HL-60/S4 (cell line): ENCODE data around the gene ELMO1.

ENCODE experiments used
- in situ Hi-C: fragments of 300-500 bp; cut with MboI; formaldehyde crosslinking; loops from 2 replicates; pipeline ENCODE4 v1.14.3; 2022; ENCODE audit warnings: low sequenced_read_pairs

ELMO1 gene

DNA sequence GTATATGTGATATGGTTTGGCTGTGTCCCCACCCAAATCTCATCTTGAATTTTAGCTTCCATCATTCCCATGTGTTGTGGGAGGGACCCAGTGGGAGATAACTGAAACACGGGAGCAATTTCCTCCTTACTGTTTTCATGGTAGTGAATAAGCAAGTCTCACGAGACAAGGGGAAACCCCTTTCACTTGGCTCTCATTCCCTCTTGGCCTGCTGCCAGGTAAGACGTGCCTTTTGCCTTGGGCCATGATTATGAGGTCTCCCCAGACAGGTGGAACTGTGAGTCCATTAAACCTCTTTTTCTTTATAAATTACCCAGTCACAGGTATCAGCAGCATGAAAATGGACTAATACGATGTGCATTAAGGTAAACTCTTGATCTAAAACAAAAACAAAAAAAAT lies 367.2 kb downstream of the ELMO1 start:
- in situ Hi-C loops, result no loop called here

DNA sequence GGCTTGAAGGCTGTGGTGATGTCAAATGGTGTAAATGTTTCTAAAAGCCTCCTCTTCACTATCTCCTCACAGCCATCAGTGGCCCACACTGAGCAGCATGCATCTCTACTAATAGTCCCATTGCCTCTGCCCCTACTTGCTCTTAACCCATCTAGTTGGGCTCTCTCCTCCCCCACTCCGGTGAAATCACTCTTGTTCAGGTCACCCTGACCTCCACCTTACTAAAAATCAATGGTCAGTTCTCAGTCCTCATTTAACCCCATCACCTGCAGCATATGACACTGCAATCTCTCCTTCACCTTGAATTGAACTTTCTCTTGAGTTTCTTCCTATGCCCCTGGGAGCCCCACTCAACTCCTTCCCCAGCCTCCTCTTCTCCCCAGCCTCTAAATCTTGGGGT lies 369.2 kb downstream of the ELMO1 start:
- in situ Hi-C loops, result no loop called here

DNA sequence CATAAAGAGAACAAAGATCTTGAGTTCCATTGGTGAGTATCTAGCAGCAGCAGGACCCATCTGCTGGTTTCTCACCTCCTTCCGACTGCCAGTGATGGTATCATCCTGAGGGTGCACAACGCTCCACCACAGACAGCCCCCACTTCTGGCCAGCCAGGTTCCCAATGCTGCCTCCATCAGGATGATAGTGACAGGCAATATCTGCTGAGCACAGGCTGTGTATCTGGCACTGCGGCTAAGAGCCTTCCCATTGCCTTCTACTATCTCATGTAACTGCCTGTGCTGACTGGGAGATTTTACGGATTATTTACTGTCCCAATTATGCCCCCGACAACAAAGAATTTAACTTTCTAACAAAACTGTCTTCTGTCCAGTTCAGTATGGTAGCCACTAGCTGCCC lies 372.0 kb downstream of the ELMO1 start:
- in situ Hi-C loops, result no loop called here

DNA sequence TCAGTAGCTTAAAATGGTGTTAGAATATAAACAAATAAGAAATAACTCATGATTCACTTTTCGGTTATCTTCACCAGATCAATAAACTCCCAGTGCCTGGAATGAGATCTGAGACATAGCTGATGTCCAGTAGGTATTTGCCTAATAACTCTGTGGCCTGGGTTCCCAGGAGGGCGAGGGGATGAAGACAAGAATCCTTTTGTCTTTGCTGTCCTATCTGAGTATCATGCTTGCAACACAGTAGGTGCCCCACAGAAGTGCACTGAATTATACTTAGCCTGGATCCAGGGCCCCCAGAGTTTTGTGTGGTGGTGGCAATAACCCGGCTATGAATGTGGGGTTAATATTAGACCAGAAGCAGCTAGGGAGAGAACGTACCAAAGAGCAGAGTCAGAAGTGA lies 374.3 kb downstream of the ELMO1 start:
- in situ Hi-C loops, result no loop called here

DNA sequence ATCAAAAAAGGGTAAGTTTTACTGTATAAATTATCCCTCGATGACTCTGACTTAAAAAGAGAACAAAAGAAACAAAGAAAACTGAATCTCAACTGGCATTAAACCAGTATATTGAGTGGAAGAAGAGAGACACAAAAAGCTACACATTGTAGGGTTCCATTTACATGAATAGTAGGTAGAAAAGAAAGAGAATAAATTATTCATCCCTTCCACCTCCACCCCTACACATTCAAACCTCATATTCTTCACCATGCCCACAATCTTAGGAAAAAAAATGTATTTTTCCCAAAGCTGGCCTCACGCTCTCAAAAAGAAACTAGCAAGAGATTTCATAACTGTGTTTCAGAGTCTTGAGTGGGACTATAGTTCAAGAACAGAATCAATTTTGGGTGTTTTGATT lies 377.5 kb downstream of the ELMO1 start:
- in situ Hi-C loops, result no loop called here

DNA sequence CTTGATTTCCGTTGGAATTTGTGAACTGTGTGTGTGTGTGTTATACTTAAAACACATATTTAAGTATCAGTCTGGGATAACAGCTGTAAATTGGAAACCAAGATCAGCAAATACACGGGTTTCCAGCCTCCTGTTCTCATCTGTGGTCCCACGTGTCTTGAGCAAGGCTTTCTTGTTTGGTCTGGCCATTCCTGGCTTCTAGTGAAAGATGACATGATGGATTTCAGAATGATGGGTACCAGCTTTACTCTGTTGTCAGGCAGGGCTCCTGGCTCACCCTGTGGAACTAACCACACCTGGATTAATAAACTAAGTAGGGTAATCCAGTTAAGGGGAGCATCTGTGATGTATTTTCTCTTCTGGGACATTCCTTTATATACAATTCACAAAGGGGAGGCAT lies 378.2 kb downstream of the ELMO1 start:
- in situ Hi-C loops, result no loop called here

DNA sequence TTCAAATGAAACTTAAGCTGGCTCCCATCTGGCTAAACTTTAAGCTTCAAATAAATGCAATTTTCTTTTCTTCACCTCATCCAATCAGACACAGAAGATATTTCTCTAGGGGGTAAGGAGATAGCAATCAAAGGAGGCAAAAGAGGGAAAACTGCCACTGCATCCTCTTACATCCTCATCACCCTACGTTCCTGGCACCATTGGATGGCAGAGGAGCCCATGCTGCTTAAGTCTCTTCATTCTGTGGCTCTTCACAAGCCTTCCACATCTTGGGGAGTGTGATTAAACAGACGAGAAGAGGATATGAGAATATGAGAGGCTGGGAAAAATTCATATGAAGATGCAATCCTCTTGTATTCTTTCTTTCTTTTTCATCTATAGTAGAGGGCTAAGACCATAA lies 378.6 kb downstream of the ELMO1 start:
- in situ Hi-C loops, result no loop called here

DNA sequence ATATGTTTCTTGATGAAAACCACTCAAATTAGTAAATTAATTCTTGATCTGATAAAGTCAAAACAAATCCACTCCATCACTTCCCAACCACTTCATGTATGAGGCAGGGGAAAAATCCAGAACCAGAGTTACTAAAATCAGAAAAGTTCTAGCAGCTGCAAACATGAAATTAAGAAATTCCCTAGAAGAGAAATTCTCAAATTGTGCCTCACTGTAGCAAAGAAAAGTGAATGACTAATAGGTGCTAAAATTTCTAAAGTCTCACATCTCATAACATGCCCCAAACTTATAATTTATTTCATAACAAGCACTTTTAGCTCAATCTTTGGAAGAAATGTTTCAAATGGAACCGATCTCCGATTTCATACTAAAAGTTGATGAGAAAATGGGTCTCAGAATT lies 379.3 kb downstream of the ELMO1 start:
- in situ Hi-C loops, result no loop called here

DNA sequence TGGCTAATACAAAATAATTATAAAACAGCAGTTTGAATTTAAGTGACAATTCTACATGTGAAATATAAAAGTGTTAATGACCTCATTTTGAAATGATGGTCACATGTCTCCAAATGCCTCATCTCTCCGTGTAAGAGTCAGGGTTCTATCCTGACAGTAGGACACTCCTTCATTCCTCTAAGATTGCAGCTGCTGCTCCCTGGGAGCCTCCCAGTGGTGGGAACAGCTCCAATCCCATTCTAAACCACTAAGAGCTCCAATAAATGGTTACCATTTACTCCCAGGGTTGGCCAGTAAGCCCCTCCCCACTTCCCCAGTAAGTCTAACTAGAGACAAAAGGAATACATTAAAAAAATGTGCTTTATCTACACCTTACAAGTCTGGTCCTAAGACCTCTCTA lies 379.8 kb downstream of the ELMO1 start:
- in situ Hi-C loops, result no loop called here

DNA sequence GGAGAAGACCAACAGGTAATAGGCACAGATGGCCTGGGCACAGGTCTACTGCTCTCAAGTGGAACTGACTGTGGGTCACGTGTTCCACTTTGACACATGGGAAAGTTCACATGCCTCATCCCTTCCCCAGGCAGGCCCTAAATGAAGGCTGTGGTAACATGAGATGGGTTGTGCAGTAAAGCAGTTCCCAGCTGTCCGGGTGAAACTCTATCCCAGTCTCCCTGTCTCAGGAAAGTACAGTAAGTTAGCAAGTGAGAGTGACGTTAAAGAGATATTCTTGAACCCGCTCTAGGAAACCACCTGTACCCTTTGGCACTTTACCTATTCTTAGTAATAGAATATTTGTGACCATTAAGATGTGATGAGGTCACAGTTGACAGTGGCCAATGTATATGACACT lies 380.6 kb downstream of the ELMO1 start:
- in situ Hi-C loops, result no loop called here

DNA sequence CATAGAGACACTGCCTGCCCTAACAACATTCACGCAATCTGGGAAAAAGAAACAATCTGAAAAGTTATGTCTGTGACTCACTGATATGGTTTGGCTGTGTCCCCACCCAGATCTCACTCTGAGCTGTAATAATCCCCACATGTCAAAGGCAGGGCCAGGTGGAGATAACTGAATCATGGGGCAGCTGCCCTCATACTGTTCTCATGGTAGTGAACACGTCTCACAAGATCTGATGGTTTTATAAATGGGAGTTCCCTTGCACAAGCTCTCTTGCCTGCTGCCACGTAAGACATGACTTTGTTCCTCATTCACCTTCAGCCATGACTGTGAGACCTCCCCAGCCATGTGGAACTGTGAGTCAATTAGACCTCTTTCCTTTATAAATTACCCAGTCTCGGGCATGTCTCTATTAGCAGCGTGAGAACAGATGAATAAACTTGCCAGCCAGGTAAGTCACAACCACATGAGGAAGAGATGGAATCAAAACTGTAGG lies 382.8 kb downstream of the ELMO1 start:
- in situ Hi-C loops, result no loop called here

DNA sequence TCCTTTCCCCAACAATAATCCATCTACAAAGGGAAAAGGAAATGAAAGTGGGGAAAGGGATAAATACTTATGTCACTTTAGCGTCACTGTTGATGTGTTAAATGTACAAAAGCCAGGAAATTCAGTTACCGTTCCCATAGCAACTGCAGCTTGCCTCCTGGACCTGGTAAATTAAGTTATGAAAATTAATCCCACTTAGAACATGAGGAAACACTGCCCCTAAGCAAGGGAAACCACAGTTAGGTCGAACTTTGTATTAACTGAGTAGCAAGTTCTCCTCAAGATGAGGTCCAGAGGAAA lies 386.2 kb downstream of the ELMO1 start:
- in situ Hi-C loops, result no loop called here

DNA sequence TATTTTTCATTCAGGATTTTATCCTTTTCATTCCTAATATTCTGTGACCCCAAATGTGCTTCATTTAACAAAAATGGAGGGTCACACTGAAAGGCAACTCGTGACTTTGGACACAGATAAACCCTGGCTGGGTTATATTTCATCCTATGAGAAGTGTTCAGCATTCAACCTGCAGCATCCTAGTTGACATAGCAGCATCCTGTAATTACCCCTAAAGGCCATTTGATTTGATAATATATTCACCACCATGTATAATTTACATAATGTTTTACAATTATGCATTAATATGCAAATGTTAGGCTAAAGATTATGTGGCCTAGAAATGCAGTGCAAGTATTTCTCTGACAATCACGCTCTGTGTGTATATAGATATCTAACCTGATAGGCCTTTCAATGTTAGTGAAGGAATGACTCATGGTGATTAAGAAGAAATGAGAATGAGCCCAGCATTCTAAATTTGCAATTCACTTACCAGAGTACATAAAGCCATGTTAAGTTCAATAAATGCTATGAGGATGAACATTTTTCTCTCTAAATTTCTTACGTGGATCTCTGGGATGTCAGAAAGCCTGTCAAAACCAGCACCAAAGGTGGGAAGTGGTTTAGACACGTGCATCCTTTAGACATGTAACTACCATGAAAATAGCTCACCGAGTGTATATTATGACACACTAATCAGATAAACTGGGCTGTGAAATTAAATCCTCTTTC lies 386.7 kb downstream of the ELMO1 start:
- in situ Hi-C loops, result no loop called here

DNA sequence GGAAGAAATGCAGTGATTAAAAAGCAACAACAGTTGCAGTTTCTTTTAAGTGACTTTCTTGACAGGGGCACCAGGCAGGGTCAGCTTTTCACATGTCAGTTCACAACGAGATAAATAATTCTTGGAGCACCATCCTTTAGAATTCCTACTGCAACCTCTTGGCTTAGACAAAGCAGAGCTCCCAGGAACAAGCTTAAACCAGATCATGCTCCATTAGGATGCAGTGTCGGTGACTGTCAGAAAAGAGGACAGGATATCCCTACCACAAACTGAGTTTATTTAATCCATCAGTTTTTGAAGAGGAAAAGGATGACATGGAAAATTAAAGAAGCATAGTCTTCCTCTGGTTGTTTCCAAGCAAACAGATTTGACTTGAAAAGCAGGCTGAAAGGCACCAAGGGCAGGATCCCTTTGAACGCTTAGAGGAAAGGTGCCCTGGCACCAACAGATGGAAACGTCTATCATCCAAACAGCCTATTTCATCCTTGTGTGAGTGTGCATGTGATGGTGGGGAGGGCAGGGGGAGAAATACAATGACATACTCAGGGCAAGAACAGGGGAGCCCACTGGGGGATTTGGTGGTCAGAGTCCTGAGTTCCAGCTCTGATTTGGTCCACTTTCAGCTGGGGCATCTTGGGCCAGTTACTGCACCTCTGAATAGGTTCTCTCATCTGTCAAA lies 392.3 kb downstream of the ELMO1 start:
- in situ Hi-C loops, result no loop called here

DNA sequence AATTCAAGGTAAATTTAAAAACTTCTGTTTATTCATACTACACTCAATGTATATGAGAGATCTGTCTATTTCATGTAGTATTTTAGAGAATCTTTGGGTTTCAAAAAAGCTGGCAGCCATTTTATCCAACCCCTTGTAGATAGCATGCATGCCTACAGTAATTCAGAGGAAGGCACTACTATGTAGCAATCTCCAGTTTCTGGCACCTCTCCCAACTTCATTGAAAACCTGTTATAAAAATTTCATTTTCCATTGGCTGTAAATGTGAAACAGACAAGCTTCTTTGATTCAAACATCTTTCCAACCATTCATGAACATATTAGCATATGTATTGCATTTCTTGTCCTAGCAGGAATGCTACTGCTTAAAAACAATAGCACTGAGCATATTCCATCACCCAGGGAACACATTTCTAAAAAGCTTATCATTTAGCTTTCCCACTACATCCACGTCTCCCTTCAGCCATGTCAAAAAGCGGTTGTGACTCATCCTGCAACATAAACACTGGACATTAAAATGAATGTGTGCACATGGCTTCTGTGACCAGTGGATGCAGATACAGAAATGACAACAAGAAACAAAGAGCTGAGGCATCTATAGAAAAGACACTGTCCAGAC lies 393.9 kb downstream of the ELMO1 start:
- in situ Hi-C loops, result no loop called here

DNA sequence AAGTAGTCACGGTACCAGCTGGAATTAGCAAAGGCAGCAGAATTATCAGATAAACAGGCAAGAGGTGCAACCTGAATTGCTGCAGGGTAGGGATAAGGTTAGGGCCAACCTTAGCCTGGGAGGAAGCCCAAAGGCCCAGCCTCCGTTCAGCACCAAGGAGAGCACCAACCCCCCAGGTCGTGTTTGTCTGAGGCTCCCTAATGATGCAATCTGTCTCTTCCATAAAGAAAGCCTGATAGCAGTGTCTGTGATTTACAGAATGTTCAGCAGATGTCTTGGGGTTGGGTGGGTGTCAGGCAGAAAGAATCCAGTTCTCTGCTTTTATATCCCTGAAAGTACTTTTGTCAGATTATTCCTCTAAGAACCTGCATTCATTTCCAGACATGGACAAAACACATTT lies 396.0 kb downstream of the ELMO1 start:
- in situ Hi-C loops, result no loop called here

DNA sequence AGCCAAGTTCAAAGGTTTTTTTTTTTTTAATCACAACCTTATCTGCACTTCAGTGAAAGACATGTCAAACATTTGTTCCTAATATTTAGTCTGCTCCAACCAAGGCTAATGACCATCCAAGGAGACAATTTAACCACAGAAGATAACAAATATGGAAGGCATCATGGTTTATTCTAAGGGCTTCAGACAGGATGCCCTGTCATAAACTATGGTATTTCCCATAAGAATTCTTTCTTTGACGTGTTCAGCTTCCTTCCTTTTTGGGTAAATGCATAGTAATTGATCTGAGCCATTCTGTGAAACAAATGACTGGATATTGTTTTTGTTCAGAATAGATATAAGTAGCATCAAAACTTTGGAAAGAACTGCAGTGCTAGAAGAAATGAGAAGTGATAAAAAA lies 397.9 kb downstream of the ELMO1 start:
- in situ Hi-C loops, result no loop called here

DNA sequence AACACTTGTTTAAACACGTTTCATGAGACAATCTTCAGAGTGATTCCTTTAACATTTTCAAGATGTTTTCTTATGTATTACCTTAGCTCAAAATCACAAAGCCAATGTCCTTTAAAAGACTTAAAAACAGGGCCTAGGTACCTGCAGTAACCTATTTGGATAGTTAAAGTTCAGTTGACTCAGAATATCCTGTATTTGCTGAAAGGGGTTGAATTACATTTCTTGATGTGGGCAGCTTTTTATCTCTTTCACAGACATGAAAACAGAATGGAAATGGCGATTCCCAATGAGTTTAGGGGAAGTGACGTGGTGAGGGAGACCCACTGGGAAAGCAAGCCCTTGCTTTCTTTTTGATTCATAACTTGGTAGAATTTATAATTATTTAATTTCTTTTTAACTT lies 400.0 kb downstream of the ELMO1 start:
- in situ Hi-C loops, result no loop called here

DNA sequence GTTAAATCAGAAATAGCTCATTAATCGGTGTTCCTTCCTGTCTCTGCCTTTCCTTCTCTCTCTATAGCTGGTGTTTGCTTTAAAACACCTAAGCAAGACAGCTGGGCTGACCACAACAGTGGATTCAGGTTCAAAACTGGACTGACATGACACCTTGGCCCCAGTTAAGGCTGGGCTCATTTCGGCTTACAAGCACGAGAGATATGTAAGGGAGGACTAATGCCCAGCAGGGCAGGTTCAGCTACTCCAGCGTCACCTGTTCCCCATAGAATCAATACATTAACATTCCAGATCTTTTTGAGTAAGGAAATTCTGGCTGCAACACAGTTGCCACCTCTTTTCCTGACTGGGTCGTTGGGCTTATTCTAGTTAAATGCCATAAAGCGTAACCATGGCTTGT lies 401.4 kb downstream of the ELMO1 start:
- in situ Hi-C loops, result no loop called here

DNA sequence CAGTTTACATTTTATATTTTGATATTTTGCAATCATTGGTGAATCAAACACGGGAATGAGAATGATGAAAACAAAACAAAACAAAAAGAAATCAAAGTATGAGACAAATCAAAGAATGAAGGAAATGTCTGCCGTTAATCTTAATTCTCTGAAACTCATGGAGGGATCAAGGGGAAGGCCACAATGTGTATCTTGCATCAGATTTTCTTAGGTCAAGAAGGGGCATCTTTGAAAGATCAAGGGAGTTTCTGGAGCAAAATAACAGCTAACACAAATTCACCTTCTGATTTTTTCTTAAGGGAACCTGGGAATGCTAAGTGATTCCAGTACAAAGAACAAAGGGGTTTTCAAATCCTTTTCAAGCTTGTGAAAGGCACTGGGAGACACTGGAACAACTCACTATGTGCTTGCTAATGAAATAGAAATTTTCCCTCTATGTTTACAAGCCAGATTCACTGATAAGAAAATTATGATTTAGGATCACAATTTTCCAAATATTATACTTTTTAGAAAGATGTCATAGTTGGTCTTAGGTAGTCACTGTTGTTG lies 402.1 kb downstream of the ELMO1 start:
- in situ Hi-C loops, result no loop called here

DNA sequence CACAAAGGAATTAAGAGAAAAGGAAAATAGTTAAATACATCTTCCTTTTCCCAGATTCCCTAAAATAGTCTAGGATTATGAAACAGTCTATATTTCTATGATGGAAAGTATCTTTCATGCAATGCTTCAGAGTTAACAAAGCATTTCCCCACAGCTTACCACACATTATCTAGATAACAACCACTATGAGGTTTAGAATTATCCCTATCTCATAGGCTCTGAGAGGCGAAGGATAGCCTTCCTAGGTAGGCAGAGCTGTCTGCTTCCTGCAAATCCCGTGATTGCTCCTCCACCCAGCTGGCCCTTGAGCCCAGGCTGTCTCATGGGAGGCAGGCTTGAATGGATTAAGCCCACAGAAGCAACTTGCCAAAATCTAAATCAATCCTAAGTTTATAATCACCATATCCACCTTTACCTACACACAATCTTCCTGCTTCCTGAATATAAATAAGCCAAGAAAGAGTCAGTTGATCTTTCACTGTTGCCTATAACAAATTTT lies 402.9 kb downstream of the ELMO1 start:
- in situ Hi-C loops, result no loop called here

DNA sequence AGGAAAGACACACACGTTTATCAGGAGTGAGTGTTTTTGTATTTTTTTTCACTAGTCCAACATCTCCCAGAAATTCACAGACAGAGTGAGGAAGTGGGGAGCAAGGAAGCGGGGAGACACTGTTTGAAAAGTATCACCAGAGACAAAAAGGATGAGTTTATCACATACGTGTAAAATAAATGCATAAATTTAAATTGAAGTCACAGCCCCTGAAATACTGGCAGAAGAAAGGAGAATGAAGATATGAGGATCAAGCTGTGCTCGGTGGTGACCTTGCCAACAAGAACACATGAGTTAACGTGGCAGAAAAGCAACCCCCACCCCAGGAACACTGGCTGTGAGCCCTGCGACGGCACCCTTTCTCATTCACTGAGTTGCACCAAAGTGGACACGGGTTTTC lies 407.2 kb downstream of the ELMO1 start:
- in situ Hi-C loops, result no loop called here
